ENCODE data around the gene PAX5.

Gene PAX5

GRCh38 chr9:37011530-37011929 is 22.5 kb downstream of the PAX5 start:
- H3K27ac ChIP-seq (ENCODE audit: low read length) = no peak overlapping the region
- no peak overlapping the region for H3K9ac ChIP-seq (ENCODE audit: low read length in 2 of 2)
- H3K27me3 ChIP-seq (ENCODE audit: control insufficient read depth in 1 of 2, insufficient read depth in 2 of 2, low read length in 2 of 2) = peaks cover 26 to 30% of the 10 kb centered on the region in 2 donors
- no peaks in the 10 kb centered on the region for H3K4me1 ChIP-seq (ENCODE audit: control insufficient read depth, insufficient read depth, low read length)
- H3K9me3 ChIP-seq (ENCODE audit: control insufficient read depth in 2 of 2, low read length in 2 of 2) = no peaks in the 10 kb centered on the region
- no peak overlapping the region for H3K4me3 ChIP-seq (ENCODE audit: low read length in 2 of 2)
- H3K36me3 ChIP-seq (ENCODE audit: control insufficient read depth in 2 of 2, insufficient read depth in 2 of 2, low read length in 2 of 2) = no peaks in the 10 kb centered on the region

- Histone ChIP-seq H3K9ac (ENCODE audit: low read length in 2 of 2) (no peak overlapping the region), H3K27ac (ENCODE audit: low read length) (no peak overlapping the region), H3K27me3 (ENCODE audit: control insufficient read depth in 1 of 2, insufficient read depth in 2 of 2, low read length in 2 of 2) (peaks cover 28 to 30% of the 10 kb centered on the region in 2 donors)
Measured at GRCh38 chr9:37010976-37011375, 23.1 kb downstream of the PAX5 start.

GRCh38 chr9:37010180-37010579 is 23.9 kb downstream of the PAX5 start:
- no peak overlapping the region for H3K9ac ChIP-seq (ENCODE audit: low read length in 2 of 2)
- no peak overlapping the region for H3K27ac ChIP-seq (ENCODE audit: low read length)
- no peaks in the 10 kb centered on the region for H3K4me1 ChIP-seq (ENCODE audit: control insufficient read depth, insufficient read depth, low read length)
- no peaks in the 10 kb centered on the region for H3K36me3 ChIP-seq (ENCODE audit: control insufficient read depth in 2 of 2, insufficient read depth in 2 of 2, low read length in 2 of 2)
- no peaks in the 10 kb centered on the region for H3K9me3 ChIP-seq (ENCODE audit: control insufficient read depth in 2 of 2, low read length in 2 of 2)
- H3K27me3 ChIP-seq (ENCODE audit: control insufficient read depth in 1 of 2, insufficient read depth in 2 of 2, low read length in 2 of 2) = peaks cover 31% of the 10 kb centered on the region in 2 donors
- H3K4me3 ChIP-seq (ENCODE audit: low read length in 2 of 2) = no peak overlapping the region

More at GRCh38 chr9:37010976-37011375, 23.1 kb downstream of the PAX5 start:
- no peak overlapping the region for H3K4me3 ChIP-seq (ENCODE audit: low read length in 2 of 2)
- no peaks in the 10 kb centered on the region for H3K9me3 ChIP-seq (ENCODE audit: control insufficient read depth in 2 of 2, low read length in 2 of 2)
- no peaks in the 10 kb centered on the region for H3K4me1 ChIP-seq (ENCODE audit: control insufficient read depth, insufficient read depth, low read length)
- H3K36me3 ChIP-seq (ENCODE audit: control insufficient read depth in 2 of 2, insufficient read depth in 2 of 2, low read length in 2 of 2) = no peaks in the 10 kb centered on the region

- H3K4me3 ChIP-seq (ENCODE audit: low read length in 2 of 2) = no peak overlapping the region
- no peak overlapping the region for H3K27ac ChIP-seq (ENCODE audit: low read length)
- H3K4me1 ChIP-seq (ENCODE audit: control insufficient read depth, insufficient read depth, low read length) = peaks cover 2% of the 10 kb centered on the region
- no peaks in the 10 kb centered on the region for H3K9me3 ChIP-seq (ENCODE audit: control insufficient read depth in 2 of 2, low read length in 2 of 2)
- no peaks in the 10 kb centered on the region for H3K36me3 ChIP-seq (ENCODE audit: control insufficient read depth in 2 of 2, insufficient read depth in 2 of 2, low read length in 2 of 2)
- no peak overlapping the region for H3K9ac ChIP-seq (ENCODE audit: low read length in 2 of 2)
- peaks cover 30 to 38% of the 10 kb centered on the region in 2 donors for H3K27me3 ChIP-seq (ENCODE audit: control insufficient read depth in 1 of 2, insufficient read depth in 2 of 2, low read length in 2 of 2)
Measured at GRCh38 chr9:37007295-37007694, 26.8 kb downstream of the PAX5 start.

- H3K9ac ChIP-seq (ENCODE audit: low read length in 2 of 2) = no peak overlapping the region
- no peak overlapping the region for H3K4me3 ChIP-seq (ENCODE audit: low read length in 2 of 2)
- H3K27ac ChIP-seq (ENCODE audit: low read length) = no peak overlapping the region
- H3K9me3 ChIP-seq (ENCODE audit: control insufficient read depth in 2 of 2, low read length in 2 of 2) = no peaks in the 10 kb centered on the region
- H3K4me1 ChIP-seq (ENCODE audit: control insufficient read depth, insufficient read depth, low read length) = peaks cover 4% of the 10 kb centered on the region
- H3K27me3 ChIP-seq (ENCODE audit: control insufficient read depth in 1 of 2, insufficient read depth in 2 of 2, low read length in 2 of 2) = peaks cover 37 to 44% of the 10 kb centered on the region in 2 donors
- no peaks in the 10 kb centered on the region for H3K36me3 ChIP-seq (ENCODE audit: control insufficient read depth in 2 of 2, insufficient read depth in 2 of 2, low read length in 2 of 2)
Measured at GRCh38 chr9:37005517-37006140, 28.4 kb downstream of the PAX5 start.

GRCh38 chr9:37004424-37004935 is 29.6 kb downstream of the PAX5 start:
- Histone ChIP-seq H3K9me3 (ENCODE audit: control insufficient read depth in 2 of 2, low read length in 2 of 2) (no peaks in the 10 kb centered on the region), H3K27ac (ENCODE audit: low read length) (no peak overlapping the region), H3K4me3 (ENCODE audit: low read length in 2 of 2) (no peak overlapping the region), H3K9ac (ENCODE audit: low read length in 2 of 2) (no peak overlapping the region), H3K36me3 (ENCODE audit: control insufficient read depth in 2 of 2, insufficient read depth in 2 of 2, low read length in 2 of 2) (no peaks in the 10 kb centered on the region), H3K27me3 (ENCODE audit: control insufficient read depth in 1 of 2, insufficient read depth in 2 of 2, low read length in 2 of 2) (peaks cover 41 to 47% of the 10 kb centered on the region in 2 donors), H3K4me1 (ENCODE audit: control insufficient read depth, insufficient read depth, low read length) (peaks cover 4% of the 10 kb centered on the region)

GRCh38 chr9:37002413-37003217 is 31.5 kb downstream of the PAX5 start:
- Histone ChIP-seq H3K4me3 (ENCODE audit: low read length in 2 of 2) (no peak overlapping the region), H3K9me3 (ENCODE audit: control insufficient read depth in 2 of 2, low read length in 2 of 2) (no peaks in the 10 kb centered on the region), H3K4me1 (ENCODE audit: control insufficient read depth, insufficient read depth, low read length) (peaks cover 4% of the 10 kb centered on the region), H3K9ac (ENCODE audit: low read length in 2 of 2) (no peak overlapping the region), H3K27me3 (ENCODE audit: control insufficient read depth in 1 of 2, insufficient read depth in 2 of 2, low read length in 2 of 2) (peaks cover 45 to 46% of the 10 kb centered on the region in 2 donors), H3K27ac (ENCODE audit: low read length) (no peak overlapping the region), H3K36me3 (ENCODE audit: control insufficient read depth in 2 of 2, insufficient read depth in 2 of 2, low read length in 2 of 2) (no peaks in the 10 kb centered on the region)

GRCh38 chr9:37002036-37002412 is 32.0 kb downstream of the PAX5 start:
- Histone ChIP-seq H3K9ac (ENCODE audit: low read length in 2 of 2) (no peak overlapping the region), H3K27me3 (ENCODE audit: control insufficient read depth in 1 of 2, insufficient read depth in 2 of 2, low read length in 2 of 2) (peaks cover 41 to 46% of the 10 kb centered on the region in 2 donors), H3K4me1 (ENCODE audit: control insufficient read depth, insufficient read depth, low read length) (peaks cover 4% of the 10 kb centered on the region), H3K4me3 (ENCODE audit: low read length in 2 of 2) (no peak overlapping the region), H3K27ac (ENCODE audit: low read length) (no peak overlapping the region), H3K36me3 (ENCODE audit: control insufficient read depth in 2 of 2, insufficient read depth in 2 of 2, low read length in 2 of 2) (no peaks in the 10 kb centered on the region), H3K9me3 (ENCODE audit: control insufficient read depth in 2 of 2, low read length in 2 of 2) (no peaks in the 10 kb centered on the region)

- Histone ChIP-seq H3K4me1 (ENCODE audit: control insufficient read depth, insufficient read depth, low read length) (peaks cover 4% of the 10 kb centered on the region), H3K4me3 (ENCODE audit: low read length in 2 of 2) (no peak overlapping the region), H3K9me3 (ENCODE audit: control insufficient read depth in 2 of 2, low read length in 2 of 2) (no peaks in the 10 kb centered on the region), H3K9ac (ENCODE audit: low read length in 2 of 2) (no peak overlapping the region), H3K27ac (ENCODE audit: low read length) (no peak overlapping the region), H3K36me3 (ENCODE audit: control insufficient read depth in 2 of 2, insufficient read depth in 2 of 2, low read length in 2 of 2) (no peaks in the 10 kb centered on the region), H3K27me3 (ENCODE audit: control insufficient read depth in 1 of 2, insufficient read depth in 2 of 2, low read length in 2 of 2) (peaks cover 37 to 45% of the 10 kb centered on the region in 2 donors)
Measured at GRCh38 chr9:37001459-37001858, 32.6 kb downstream of the PAX5 start.

GRCh38 chr9:36999728-37000333 is 34.2 kb downstream of the PAX5 start:
- peaks cover 4% of the 10 kb centered on the region for H3K4me1 ChIP-seq (ENCODE audit: control insufficient read depth, insufficient read depth, low read length)
- H3K9ac ChIP-seq (ENCODE audit: low read length in 2 of 2) = no peak overlapping the region
- no peaks in the 10 kb centered on the region for H3K36me3 ChIP-seq (ENCODE audit: control insufficient read depth in 2 of 2, insufficient read depth in 2 of 2, low read length in 2 of 2)
- no peaks in the 10 kb centered on the region for H3K9me3 ChIP-seq (ENCODE audit: control insufficient read depth in 2 of 2, low read length in 2 of 2)
- no peak overlapping the region for H3K4me3 ChIP-seq (ENCODE audit: low read length in 2 of 2)
- H3K27ac ChIP-seq (ENCODE audit: low read length) = no peak overlapping the region
- peaks cover 40 to 42% of the 10 kb centered on the region in 2 donors for H3K27me3 ChIP-seq (ENCODE audit: control insufficient read depth in 1 of 2, insufficient read depth in 2 of 2, low read length in 2 of 2)
